Chondrocyte (in vitro differentiated cells): Measurements from ENCODE around the gene TMEM203. TPM values are rescaled to one million over a fixed set of nuclear protein-coding genes. Genes with fewer than 3 reads are reported as not detected.

ENCODE experiments used
- DNase-seq: peaks from one replicate; pipeline ENCODE4 v3.0.0; 2021; ENCODE audit warnings: mixed read lengths, low spot score
- H3K27ac Mint-ChIP-seq: one replicate; pipeline ENCODE4 v1.8.0; 2021; ENCODE audit warnings: mild to moderate bottlenecking, moderate library complexity, mixed read lengths; ENCODE audit not compliant: unreplicated experiment
- H3K27me3 Mint-ChIP-seq: 2 replicates; pipeline ENCODE4 v1.8.0; 2021; ENCODE audit warnings: low read depth, mixed read lengths
- H3K36me3 Mint-ChIP-seq: 2 replicates; pipeline ENCODE4 v1.8.0; 2021; ENCODE audit warnings: low read depth, mixed read lengths
- H3K4me1 Mint-ChIP-seq: 2 replicates; pipeline ENCODE4 v1.8.0; 2021; ENCODE audit warnings: low read depth, mild to moderate bottlenecking, mixed read lengths
- H3K4me3 Mint-ChIP-seq: one replicate; pipeline ENCODE4 v1.8.0; 2021; ENCODE audit warnings: mild to moderate bottlenecking, moderate library complexity, mixed read lengths; ENCODE audit not compliant: unreplicated experiment
- H3K9me3 Mint-ChIP-seq: 2 replicates; pipeline ENCODE4 v1.8.0; 2021; ENCODE audit warnings: low read depth, mixed read lengths
- CTCF ChIP-seq: fragments of 200-600 bp; sonication (generic); IDR thresholded peaks from 2 replicates; pipeline ENCODE4 v1.5.0; 2021; ENCODE audit warnings: antibody characterized with exemption, mild to moderate bottlenecking, moderate library complexity
- total RNA-seq: library from RNA; stranded (reverse); gene quantifications from 3 replicates; pipeline ENCODE4 v1.2.1, GENCODE V29; 2021

The TMEM203 gene
- total RNA-seq, 1 donor from 2014 or later: 34.9 TPM

GRCh38 chr9:137190315-137190856 is 15.1 kb downstream of the TMEM203 start:
- DNase-seq: no peak
- H3K9me3 Mint-ChIP-seq: no peaks in the 10 kb centered on the region
- H3K27ac Mint-ChIP-seq: peak overlapping the region; percentile 49
- H3K27me3 Mint-ChIP-seq: no peaks in the 10 kb centered on the region
- no peak for TF ChIP-seq CTCF
- H3K36me3 Mint-ChIP-seq: peaks cover 4% of the 10 kb centered on the region
- H3K4me3 Mint-ChIP-seq: peak overlapping the region; percentile 94
- H3K4me1 Mint-ChIP-seq: peaks cover 40% of the 10 kb centered on the region

- no peak for TF ChIP-seq CTCF
- DNase-seq: no peak
- Mint-ChIP-seq H3K4me1 (peaks cover 36% of the 10 kb centered on the region), H3K27me3 (no peaks in the 10 kb centered on the region), H3K36me3 (peaks cover 4% of the 10 kb centered on the region), H3K9me3 (no peaks in the 10 kb centered on the region), H3K27ac (peak overlapping the region; percentile 96), H3K4me3 (peak overlapping the region; percentile 94)
Measured at GRCh38 chr9:137189297-137190295, 15.9 kb downstream of the TMEM203 start.

GRCh38 chr9:137188490-137189296 is 16.8 kb downstream of the TMEM203 start, which contains the start of the genes ANAPC2 and SSNA1:
Gene ANAPC2 (minus strand): TSS chr9:137188560. CDS start chr9:137188532, 28 bp downstream.
Gene SSNA1 (plus strand): TSS chr9:137188676. CDS start chr9:137188727, 51 bp downstream.
- DNase-seq: no peak
- peak within 1 kb of the TSS; percentile 96 for H3K27ac Mint-ChIP-seq
- peak; percentile 74 for TF ChIP-seq CTCF
- H3K9me3 Mint-ChIP-seq: no peaks in the 10 kb centered on the region
- H3K27me3 Mint-ChIP-seq: no peaks in the 10 kb centered on the region
- H3K36me3 Mint-ChIP-seq: peaks cover 8% of the 10 kb centered on the region
- H3K4me1 Mint-ChIP-seq: peaks cover 36% of the 10 kb centered on the region
- peak within 1 kb of the TSS; percentile 94 for H3K4me3 Mint-ChIP-seq

GRCh38 chr9:137188086-137188489 is 17.4 kb downstream of the TMEM203 start:
- no peak for TF ChIP-seq CTCF
- Mint-ChIP-seq H3K9me3 (no peaks in the 10 kb centered on the region), H3K4me3 (peak overlapping the region; percentile 85), H3K4me1 (peaks cover 36% of the 10 kb centered on the region), H3K27me3 (no peaks in the 10 kb centered on the region), H3K27ac (peak overlapping the region; percentile 91), H3K36me3 (peaks cover 8% of the 10 kb centered on the region)
- DNase-seq: no peak
